Measurements from ENCODE around the gene ERGIC1. TPM values are rescaled to one million over a fixed set of nuclear protein-coding genes. Genes with fewer than 3 reads are reported as not detected.
A peak's percentile ranks its signal among the peaks of the same experiment; 100 is the strongest.

ERGIC1 gene
- total and polyA plus RNA-seq, 2 of the 13 experiments (the other 11 are each of a cell fraction or from before 2014, with no cell fraction given), result 78.5 to 184 TPM

- TF ChIP-seq TEAD3 (CRISPR knock-in tag; optimal IDR thresholded peaks at IDR 0.05; ENCODE audit: borderline replicate concordance) (peak; percentile 93), TFDP2 (CRISPR knock-in tag; IDR thresholded peaks at IDR 0.05) (no peak), ZNF629 (CRISPR knock-in tag; conservative IDR thresholded peaks at IDR 0.05) (peak; percentile 41; the same call in 1 of the 2 replicates), MZF1 (CRISPR knock-in tag; IDR thresholded peaks at IDR 0.05; ENCODE audit: borderline replicate concordance) (no peak), KAT7 (CRISPR knock-in tag; IDR thresholded peaks at IDR 0.05; ENCODE audit: borderline replicate concordance) (no peak), ZSCAN9 (CRISPR knock-in tag; IDR thresholded peaks at IDR 0.05; ENCODE audit: borderline replicate concordance) (peak; percentile 45; the same call in 1 of the 2 replicates), WIZ (CRISPR knock-in tag; IDR thresholded peaks at IDR 0.05) (no peak), SMAD1 (CRISPR knock-in tag; IDR thresholded peaks at IDR 0.05; ENCODE audit: borderline replicate concordance, low read depth) (no peak), ESRRA (CRISPR knock-in tag; IDR thresholded peaks at IDR 0.05; ENCODE audit: low read depth) (peak; percentile 94), ZNF251 (CRISPR knock-in tag; IDR thresholded peaks at IDR 0.05) (no peak), STAT5B (CRISPR knock-in tag; IDR thresholded peaks at IDR 0.05) (no peak), ZBTB37 (CRISPR knock-in tag; IDR thresholded peaks at IDR 0.05) (peak; percentile 60; the same call in 1 of the 2 replicates), ZNF350 (CRISPR knock-in tag; IDR thresholded peaks at IDR 0.05; ENCODE audit: borderline replicate concordance, low read depth) (peak; percentile 12; the same call in 1 of the 2 replicates), SPEN (CRISPR knock-in tag; IDR thresholded peaks at IDR 0.05; ENCODE audit: low read depth) (peak; percentile 75; the same call in 1 of the 2 replicates), PCBP1 (IDR thresholded peaks at IDR 0.05; ENCODE audit: borderline replicate concordance, low read depth, low read length) (0 out of 2 replicates have a peak, but pooled peaks have one; percentile 29), FOXM1 (CRISPR knock-in tag; IDR thresholded peaks at IDR 0.05) (no peak), TBL1XR1 (IDR thresholded peaks at IDR 0.05; ENCODE audit: borderline replicate concordance, low read length, partially characterized antibody) (peak; percentile 33), POLR2G (IDR thresholded peaks at IDR 0.05; ENCODE audit: low read depth, low read length) (0 out of 2 replicates have a peak, but pooled peaks have one; percentile 42), RBFOX2 (IDR thresholded peaks at IDR 0.05; ENCODE audit: low read depth, low read length) (no peak; the same call in 1 of the 2 replicates), ZNF761 (CRISPR knock-in tag; conservative IDR thresholded peaks at IDR 0.05) (peak; percentile 78), PAWR (CRISPR knock-in tag; IDR thresholded peaks at IDR 0.05; ENCODE audit: borderline replicate concordance) (0 out of 2 replicates have a peak, but pooled peaks have one; percentile 25), TBX3 (IDR thresholded peaks at IDR 0.05; ENCODE audit: borderline replicate concordance) (peak; percentile 96), NRL (CRISPR knock-in tag; IDR thresholded peaks at IDR 0.05; ENCODE audit: borderline replicate concordance) (peak; percentile 46; the same call in 1 of the 2 replicates), ZNF451 (CRISPR knock-in tag; IDR thresholded peaks at IDR 0.05) (peak; percentile 50; the same call in 1 of the 2 replicates), PCBP2 (optimal IDR thresholded peaks at IDR 0.05; ENCODE audit: low read depth, low read length, poor library complexity, severe bottlenecking) (no peak), ZNF773 (CRISPR knock-in tag; IDR thresholded peaks at IDR 0.05; ENCODE audit: borderline replicate concordance) (no peak)
- TF ChIP-seq, protein P1, sequence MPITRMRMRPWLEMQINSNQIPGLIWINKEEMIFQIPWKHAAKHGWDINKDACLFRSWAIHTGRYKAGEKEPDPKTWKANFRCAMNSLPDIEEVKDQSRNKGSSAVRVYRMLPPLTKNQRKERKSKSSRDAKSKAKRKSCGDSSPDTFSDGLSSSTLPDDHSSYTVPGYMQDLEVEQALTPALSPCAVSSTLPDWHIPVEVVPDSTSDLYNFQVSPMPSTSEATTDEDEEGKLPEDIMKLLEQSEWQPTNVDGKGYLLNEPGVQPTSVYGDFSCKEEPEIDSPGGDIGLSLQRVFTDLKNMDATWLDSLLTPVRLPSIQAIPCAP (CRISPR knock-in tag; IDR thresholded peaks at IDR 0.05; ENCODE audit: low read depth), result no peak
Measured at GRCh38 chr5:172858990-172859811, 25.1 kb downstream of the ERGIC1 start (continued).
